Mesenchymal stem cell (in vitro differentiated cells and primary cell): ENCODE data around the gene SSBP4.
A peak's percentile ranks its signal among the peaks of the same experiment; 100 is the strongest.

Experiments used
- DNase-seq: peaks from one replicate; pipeline ENCODE4 v3.0.0-alpha.2; 2013
- H2AFZ ChIP-seq: one replicate; pipeline ENCODE4 v1.6.1; 2013; ENCODE audit warnings: low read depth, mild to moderate bottlenecking, control low read depth, inconsistent platforms, low read length, moderate library complexity
- H2AK5ac ChIP-seq: 2 replicates; pipeline ENCODE4 v1.6.1; 2013; ENCODE audit warnings: low read length, moderate library complexity, mild to moderate bottlenecking, inconsistent platforms; ENCODE audit not compliant: severe bottlenecking
- H2BK120ac ChIP-seq: one replicate; pipeline ENCODE4 v1.6.1; 2013; ENCODE audit warnings: low read depth, mild to moderate bottlenecking, inconsistent platforms, low read length, moderate library complexity
- H2BK12ac ChIP-seq, 2 experiments: one replicate each; pipeline ENCODE4 v1.6.1; 2013; ENCODE audit warnings: inconsistent platforms in 2 of 2, low read length in 2 of 2, mild to moderate bottlenecking in 2 of 2, moderate library complexity in 2 of 2, control low read depth in 1 of 2
- H2BK15ac ChIP-seq: one replicate; pipeline ENCODE4 v1.6.1; 2013; ENCODE audit warnings: mild to moderate bottlenecking, low read depth, inconsistent platforms; ENCODE audit not compliant: poor library complexity, severe bottlenecking
- H2BK5ac ChIP-seq: 2 replicates; pipeline ENCODE4 v1.6.1; 2013; ENCODE audit warnings: low read depth, mild to moderate bottlenecking, low read length, control low read depth, inconsistent platforms; ENCODE audit not compliant: poor library complexity, severe bottlenecking
- H3K14ac ChIP-seq, 2 experiments: one replicate each; pipeline ENCODE4 v1.6.1; 2013; ENCODE audit warnings: inconsistent platforms in 2 of 2, low read length in 2 of 2, control low read depth in 1 of 2, mild to moderate bottlenecking in 1 of 2, moderate library complexity in 1 of 2
- H3K18ac ChIP-seq, 2 experiments: one replicate each; pipeline ENCODE4 v1.6.1; 2013; ENCODE audit warnings: inconsistent platforms in 2 of 2, low read length in 2 of 2, control low read depth in 1 of 2, low read depth in 1 of 2, mild to moderate bottlenecking in 1 of 2
- H3K23ac ChIP-seq, 2 experiments: one replicate each; pipeline ENCODE4 v1.6.1; 2013; ENCODE audit warnings: inconsistent platforms in 2 of 2, low read length in 2 of 2, mild to moderate bottlenecking in 2 of 2, moderate library complexity in 2 of 2, control low read depth in 1 of 2
- H3K27ac ChIP-seq: 2 replicates; pipeline ENCODE4 v1.5.1; 2013; ENCODE audit warnings: mild to moderate bottlenecking, moderate library complexity, low read length, control low read depth, inconsistent platforms; ENCODE audit not compliant: poor library complexity, severe bottlenecking
- H3K27me3 ChIP-seq, 2 experiments: 2 replicates each; pipeline versions ENCODE4 v1.6.1 to v1.7.0; 2013; ENCODE audit warnings: low read length in 2 of 2, mild to moderate bottlenecking in 2 of 2, moderate library complexity in 2 of 2, control low read depth in 1 of 2, inconsistent platforms in 1 of 2; ENCODE audit not compliant: control insufficient read depth in 1 of 2, insufficient read depth in 1 of 2
- H3K36me3 ChIP-seq, 2 experiments: 2 replicates each; pipeline versions ENCODE4 v1.6.1 to v1.7.0; 2013; ENCODE audit warnings: low read length in 2 of 2, control low read depth in 1 of 2, inconsistent platforms in 1 of 2, low read depth in 1 of 2, mild to moderate bottlenecking in 1 of 2; ENCODE audit not compliant: insufficient read depth in 2 of 2, control insufficient read depth in 1 of 2
- H3K4ac ChIP-seq, 2 experiments: one replicate each; pipeline ENCODE4 v1.6.1; 2013; ENCODE audit warnings: inconsistent platforms in 2 of 2, low read length in 2 of 2, mild to moderate bottlenecking in 2 of 2, moderate library complexity in 2 of 2, control low read depth in 1 of 2, low read depth in 1 of 2
- H3K4me1 ChIP-seq: 2 replicates; pipeline ENCODE4 v1.6.1; 2013; ENCODE audit warnings: low read depth, low read length, control low read depth; ENCODE audit not compliant: control insufficient read depth, insufficient read depth
- H3K4me2 ChIP-seq: 2 replicates; pipeline ENCODE4 v1.6.1; 2013; ENCODE audit warnings: low read length, mild to moderate bottlenecking, inconsistent platforms; ENCODE audit not compliant: poor library complexity, severe bottlenecking
- H3K4me3 ChIP-seq, 2 experiments: 2 replicates each; pipeline versions ENCODE4 v1.5.1 to v1.7.0; 2013; ENCODE audit warnings: low read length in 2 of 2, mild to moderate bottlenecking in 2 of 2, control low read depth in 1 of 2, low read depth in 1 of 2; ENCODE audit not compliant: insufficient read depth in 1 of 2
- H3K79me1 ChIP-seq: replicated peaks from 2 replicates; pipeline ENCODE4 v1.6.1; 2013; ENCODE audit warnings: mild to moderate bottlenecking, control low read depth, low read length, inconsistent platforms; ENCODE audit not compliant: poor library complexity, severe bottlenecking
- H3K9ac ChIP-seq: 2 replicates; pipeline ENCODE4 v1.7.0; 2013; ENCODE audit warnings: mild to moderate bottlenecking, low read length, moderate library complexity
- H3K9me3 ChIP-seq: 2 replicates; pipeline ENCODE4 v1.7.0; 2013; ENCODE audit warnings: mild to moderate bottlenecking, low read length; ENCODE audit not compliant: control insufficient read depth
- H4K8ac ChIP-seq: one replicate; pipeline ENCODE4 v1.6.1; 2013; ENCODE audit warnings: inconsistent platforms, mild to moderate bottlenecking, low read length, moderate library complexity
- H4K91ac ChIP-seq: one replicate; pipeline ENCODE4 v1.6.1; 2013; ENCODE audit warnings: mild to moderate bottlenecking, low read length, inconsistent platforms
- WGBS: methylation state at CpG from one replicate; pipeline ENCODE4 v1.1.7; 2013; ENCODE audit warnings: mixed read lengths; 5-methylcytosine and 5-hydroxymethylcytosine counted together

Gene SSBP4

GRCh38 chr19:18385359-18385674 lies 33.9 kb upstream of the SSBP4 start:
- H3K23ac ChIP-seq, result no peak overlapping the region
- peak overlapping the region; percentile 72 for H4K8ac ChIP-seq
- 61% methylated on average over 3 of the region's 3 CpGs for whole genome bisulfite sequencing
- peak overlapping the region; percentile 61 for H4K91ac ChIP-seq
- peaks cover 45% of the 10 kb centered on the region for H3K4me1 ChIP-seq
- peak overlapping the region; percentile 10 for H3K9ac ChIP-seq
- peak overlapping the region; percentile 81 for H3K27ac ChIP-seq
- H2BK120ac ChIP-seq, result peak overlapping the region; percentile 15
- peak overlapping the region; percentile 33 for H2BK15ac ChIP-seq
- H3K4ac ChIP-seq, result peak overlapping the region; percentile 15 to 55
- no peak for DNase-seq
- no peak overlapping the region for H3K14ac ChIP-seq
- peak overlapping the region; percentile 83 for H2AK5ac ChIP-seq
- H2AFZ ChIP-seq, result no peak overlapping the region
- H3K79me1 ChIP-seq, result no peaks in the 10 kb centered on the region
- peak overlapping the region; percentile 17 to 71 for H3K18ac ChIP-seq
- peaks cover 16 to 40% of the 10 kb centered on the region in 2 experiments for H3K36me3 ChIP-seq
- H2BK5ac ChIP-seq, result peak overlapping the region; percentile 60
- H3K9me3 ChIP-seq, result no peaks in the 10 kb centered on the region
- no peak overlapping the region for H3K4me3 ChIP-seq
- H2BK12ac ChIP-seq, result peak overlapping the region; percentile 15 to 97
- no peaks in the 10 kb centered on the region for H3K27me3 ChIP-seq
- no peak overlapping the region for H3K4me2 ChIP-seq

GRCh38 chr19:18385675-18386542 lies 33.3 kb upstream of the SSBP4 start, which contains the start of gene GDF15:
Gene GDF15, plus strand, starts transcription at chr19:18386158. Its CDS starts 32 bp downstream, at chr19:18386190.
- H2BK5ac ChIP-seq, result peak within 1 kb of the TSS; percentile 60
- peak within 1 kb of the TSS; percentile 97 for H2BK15ac ChIP-seq
- peak within 1 kb of the TSS; percentile 81 for H3K27ac ChIP-seq
- peaks cover 16 to 40% of the 10 kb centered on the region in 2 experiments for H3K36me3 ChIP-seq
- H3K4me3 ChIP-seq, result peak within 1 kb of the TSS; percentile 56 to 78
- peak within 1 kb of the TSS; percentile 90 for H4K91ac ChIP-seq
- H3K9ac ChIP-seq, result peak within 1 kb of the TSS; percentile 91
- H3K4me1 ChIP-seq, result peaks cover 39% of the 10 kb centered on the region
- peak within 1 kb of the TSS; percentile 39 for H2BK120ac ChIP-seq
- no peaks in the 10 kb centered on the region for H3K27me3 ChIP-seq
- peak within 1 kb of the TSS; percentile 89 for H2AK5ac ChIP-seq
- peak within 1 kb of the TSS; percentile 82 to 90 for H3K18ac ChIP-seq
- peak within 1 kb of the TSS; percentile 51 for H3K4me2 ChIP-seq
- peak within 1 kb of the TSS; percentile 72 for H4K8ac ChIP-seq
- DNase-seq, result peak; percentile 91
- H3K4ac ChIP-seq, result peak within 1 kb of the TSS; percentile 57 to 86
- H3K23ac ChIP-seq, result peak within 1 kb of the TSS in 1 of 2 experiments; percentile 85
- no peaks in the 10 kb centered on the region for H3K9me3 ChIP-seq
- H3K79me1 ChIP-seq, result no peaks in the 10 kb centered on the region
- H2BK12ac ChIP-seq, result peak within 1 kb of the TSS; percentile 90 to 97
- H3K14ac ChIP-seq, result peak within 1 kb of the TSS in 1 of 2 experiments; percentile 89
- H2AFZ ChIP-seq, result peak within 1 kb of the TSS; percentile 36
- WGBS, result 74% methylated on average over 32 of the region's 33 CpGs

- H3K18ac ChIP-seq, result peak overlapping the region; percentile 82 to 90
- peaks cover 36% of the 10 kb centered on the region for H3K4me1 ChIP-seq
- peaks cover 16 to 40% of the 10 kb centered on the region in 2 experiments for H3K36me3 ChIP-seq
- H3K9me3 ChIP-seq, result no peaks in the 10 kb centered on the region
- H3K14ac ChIP-seq, result peak overlapping the region in 1 of 2 experiments; percentile 89
- WGBS, result 89% methylated on average over 12 of the region's 14 CpGs
- no peak overlapping the region for H2BK5ac ChIP-seq
- peak overlapping the region; percentile 91 for H3K9ac ChIP-seq
- H3K27ac ChIP-seq, result peak overlapping the region; percentile 81
- peak overlapping the region; percentile 90 for H4K91ac ChIP-seq
- DNase-seq, result peak; percentile 58
- H2AK5ac ChIP-seq, result peak overlapping the region; percentile 89
- no peaks in the 10 kb centered on the region for H3K79me1 ChIP-seq
- H3K4me3 ChIP-seq, result peak overlapping the region; percentile 56 to 78
- H2AFZ ChIP-seq, result peak overlapping the region; percentile 36
- H3K4me2 ChIP-seq, result peak overlapping the region; percentile 51
- peak overlapping the region; percentile 39 for H2BK120ac ChIP-seq
- no peaks in the 10 kb centered on the region for H3K27me3 ChIP-seq
- peak overlapping the region; percentile 97 for H2BK15ac ChIP-seq
- peak overlapping the region; percentile 39 to 86 for H3K4ac ChIP-seq
- peak overlapping the region in 1 of 2 experiments; percentile 85 for H3K23ac ChIP-seq
- peak overlapping the region; percentile 59 for H4K8ac ChIP-seq
- H2BK12ac ChIP-seq, result peak overlapping the region; percentile 85 to 90
These were observed 32.5 kb upstream of the SSBP4 start for GRCh38 chr19:18386543-18387271.
